HL-60 (cell line): ENCODE measurements around the gene MYRFL.

Experiments
- DNase-seq, 2 experiments: peaks; one replicate each; pipeline ENCODE4 v3.0.0-alpha.2; 2010 to 2020; ENCODE audit warnings: low read depth in 1 of 2, low spot score in 1 of 2
- H3K27ac ChIP-seq: fragments of 250-450 bp; sonication (Bioruptor Pico); replicated peaks from 2 replicates; pipeline ENCODE4 v1.5.1; 2020; ENCODE audit warnings: mild to moderate bottlenecking, moderate library complexity
- H3K27me3 ChIP-seq: fragments of 250-450 bp; sonication (Bioruptor Pico); 2 replicates; pipeline ENCODE4 v1.5.1; 2021; ENCODE audit warnings: mild to moderate bottlenecking, moderate library complexity; ENCODE audit not compliant: insufficient read depth, poor library complexity, severe bottlenecking
- H3K4me3 ChIP-seq: replicated peaks from 2 replicates; pipeline ENCODE4 v1.5.1; 2011; ENCODE audit warnings: mild to moderate bottlenecking, control low read depth, low read length; ENCODE audit not compliant: insufficient read depth
- GABPA ChIP-seq: IDR thresholded peaks from 2 replicates; pipeline ENCODE4 v1.6.1; 2012; ENCODE audit warnings: low read depth
- POLR2AphosphoS5 ChIP-seq: IDR thresholded peaks from 2 replicates; pipeline ENCODE4 v1.6.1; 2012; ENCODE audit warnings: low read depth
- REST ChIP-seq: IDR thresholded peaks from 2 replicates; pipeline ENCODE4 v1.6.1; 2012; ENCODE audit warnings: low read depth; ENCODE audit not compliant: insufficient replicate concordance
- SPI1 ChIP-seq: IDR thresholded peaks from 2 replicates; pipeline ENCODE4 v1.6.1; 2012; ENCODE audit warnings: low read depth, mild to moderate bottlenecking, borderline replicate concordance
- TF ChIP-seq, protein P1 (sequence below): IDR thresholded peaks from one replicate; pipeline ENCODE4 v1.5.1; 2011; ENCODE audit warnings: low read length, control low read depth, inconsistent platforms; ENCODE audit not compliant: insufficient read depth

The MYRFL gene

GRCh38 chr12:69921831-69922230, 96.8 kb downstream of the MYRFL start:
- TF ChIP-seq REST (no peak), SPI1 (no peak), POLR2AphosphoS5 (no peak), GABPA (no peak)
- TF ChIP-seq, protein P1, sequence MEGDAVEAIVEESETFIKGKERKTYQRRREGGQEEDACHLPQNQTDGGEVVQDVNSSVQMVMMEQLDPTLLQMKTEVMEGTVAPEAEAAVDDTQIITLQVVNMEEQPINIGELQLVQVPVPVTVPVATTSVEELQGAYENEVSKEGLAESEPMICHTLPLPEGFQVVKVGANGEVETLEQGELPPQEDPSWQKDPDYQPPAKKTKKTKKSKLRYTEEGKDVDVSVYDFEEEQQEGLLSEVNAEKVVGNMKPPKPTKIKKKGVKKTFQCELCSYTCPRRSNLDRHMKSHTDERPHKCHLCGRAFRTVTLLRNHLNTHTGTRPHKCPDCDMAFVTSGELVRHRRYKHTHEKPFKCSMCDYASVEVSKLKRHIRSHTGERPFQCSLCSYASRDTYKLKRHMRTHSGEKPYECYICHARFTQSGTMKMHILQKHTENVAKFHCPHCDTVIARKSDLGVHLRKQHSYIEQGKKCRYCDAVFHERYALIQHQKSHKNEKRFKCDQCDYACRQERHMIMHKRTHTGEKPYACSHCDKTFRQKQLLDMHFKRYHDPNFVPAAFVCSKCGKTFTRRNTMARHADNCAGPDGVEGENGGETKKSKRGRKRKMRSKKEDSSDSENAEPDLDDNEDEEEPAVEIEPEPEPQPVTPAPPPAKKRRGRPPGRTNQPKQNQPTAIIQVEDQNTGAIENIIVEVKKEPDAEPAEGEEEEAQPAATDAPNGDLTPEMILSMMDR = no peak

GRCh38 chr12:69922999-69923398, 98.0 kb downstream of the MYRFL start:
- TF ChIP-seq REST (no peak), SPI1 (no peak), GABPA (no peak), POLR2AphosphoS5 (no peak)
- TF ChIP-seq, protein P1 = no peak
- H3K4me3 ChIP-seq = no peak overlapping the region
- DNase-seq = no peak

More at GRCh38 chr12:69921831-69922230, 96.8 kb downstream of the MYRFL start:
- Histone ChIP-seq H3K4me3 (no peak overlapping the region), H3K27me3 (no peaks in the 10 kb centered on the region), H3K27ac (no peak overlapping the region)
- no peak for DNase-seq

DNA sequence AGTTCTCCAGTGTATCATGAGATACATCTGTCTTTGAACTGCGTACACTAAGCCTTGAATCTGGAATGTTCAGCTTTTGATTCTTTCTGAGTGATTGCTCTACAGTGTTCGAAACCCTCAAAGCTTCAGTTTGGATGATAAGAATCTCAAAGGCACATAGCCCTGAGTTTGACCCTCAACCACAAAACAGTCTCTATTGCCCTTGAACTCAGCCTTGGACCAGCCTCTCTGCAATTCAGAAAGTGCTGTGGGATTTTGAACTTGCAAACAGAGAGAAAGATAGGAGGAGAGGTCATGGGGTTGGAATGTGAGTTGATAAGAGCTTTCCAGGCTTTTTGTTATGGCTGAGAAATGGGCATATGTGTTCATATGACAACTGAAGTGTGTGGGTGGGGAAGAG, 100.3 kb downstream of the MYRFL start:
- DNase-seq = no peak
- Histone ChIP-seq H3K4me3 (no peak overlapping the region), H3K27ac (no peak overlapping the region), H3K27me3 (no peaks in the 10 kb centered on the region)
- no peak for TF ChIP-seq POLR2AphosphoS5
- no peak for TF ChIP-seq SPI1
- TF ChIP-seq, protein P1 = no peak
- TF ChIP-seq REST = no peak
- TF ChIP-seq GABPA = no peak

More at GRCh38 chr12:69922999-69923398, 98.0 kb downstream of the MYRFL start:
- H3K27me3 ChIP-seq = no peaks in the 10 kb centered on the region
- H3K27ac ChIP-seq = no peak overlapping the region
